K562 (cell line): Measurements from ENCODE around the gene ABT1. TPM values are rescaled to one million over a fixed set of nuclear protein-coding genes. Genes with fewer than 3 reads are reported as not detected.

ENCODE experiments used
- ARID4B ChIP-seq: sonication (generic); formaldehyde crosslinking; IDR thresholded peaks from 2 replicates; pipeline ENCODE4 v1.8.0; 2022; ENCODE audit warnings: mild to moderate bottlenecking, missing genetic modification reagents
- BRD9 ChIP-seq: fragments of 450-650 bp; IDR thresholded peaks from 2 replicates; pipeline ENCODE4 v1.6.1; 2018; ENCODE audit warnings: low read depth; ENCODE audit not compliant: partially characterized antibody
- CBFA2T3 ChIP-seq: fragments of 450-650 bp; IDR thresholded peaks from 2 replicates; pipeline ENCODE4 v1.6.1; 2017
- ELK3 ChIP-seq: fragments of 450-650 bp; formaldehyde crosslinking; IDR thresholded peaks from 2 replicates; pipeline ENCODE4 v1.4.0; 2020; ENCODE audit warnings: mild to moderate bottlenecking
- ETV6 ChIP-seq, 3 experiments: fragments of 150-350 bp in 1 of 3; sonication (generic) in 1 of 3; formaldehyde crosslinking in 1 of 3; IDR thresholded peaks; 2 replicates each; pipeline versions ENCODE4 v1.6.1 to v1.8.0; 2014 to 2022; ENCODE audit warnings: borderline replicate concordance in 2 of 3, low read depth in 2 of 3, antibody characterized with exemption in 1 of 3, low read length in 1 of 3, mild to moderate bottlenecking in 1 of 3, missing genetic modification reagents in 1 of 3
- JUN ChIP-seq, 2 experiments: sonication (generic) in 1 of 2; formaldehyde crosslinking in 1 of 2; IDR thresholded peaks; 2 replicates each; pipeline versions ENCODE4 v1.6.1 to v1.8.0; 2012 to 2022; ENCODE audit warnings: borderline replicate concordance in 2 of 2, mild to moderate bottlenecking in 2 of 2, improper control_type of control experiment in 1 of 2, low read depth in 1 of 2, low read length in 1 of 2, missing genetic modification reagents in 1 of 2
- MYNN ChIP-seq, 2 experiments: sonication (generic); formaldehyde crosslinking in 1 of 2; IDR thresholded peaks; 2 replicates each; pipeline versions ENCODE4 v1.5.0 to v1.6.1; 2016 to 2020; ENCODE audit warnings: antibody characterized with exemption in 1 of 2, missing genetic modification reagents in 1 of 2
- NFYB ChIP-seq: IDR thresholded peaks from 2 replicates; pipeline ENCODE4 v1.6.1; 2011; ENCODE audit warnings: mild to moderate bottlenecking, moderate library complexity; ENCODE audit not compliant: insufficient read length; ENCODE audit errors: extremely low read depth
- RHOXF2B ChIP-seq: fragments of 250-450 bp; sonication (Bioruptor Pico); conservative IDR thresholded peaks from 2 replicates; pipeline ENCODE4 v1.5.1; 2021
- SFPQ ChIP-seq: fragments of 200-400 bp; formaldehyde crosslinking; IDR thresholded peaks from 2 replicates; pipeline ENCODE4 v1.6.1; 2017; ENCODE audit warnings: mild to moderate bottlenecking, low read depth, low read length, moderate library complexity
- TEAD2 ChIP-seq: fragments of 450-650 bp; IDR thresholded peaks from 2 replicates; pipeline ENCODE4 v1.6.1; 2016; ENCODE audit warnings: missing genetic modification characterization, control low read depth, missing compliant biosample characterization
- ZNF592 ChIP-seq: fragments of 450-650 bp; IDR thresholded peaks from 2 replicates; pipeline ENCODE4 v1.6.1; 2017; ENCODE audit warnings: antibody characterized with exemption, mild to moderate bottlenecking
- ZNF79 ChIP-seq: fragments of 250-450 bp; sonication (Bioruptor Pico); IDR thresholded peaks from 2 replicates; pipeline ENCODE4 v1.4.0; 2020; ENCODE audit warnings: low read depth, mild to moderate bottlenecking, moderate library complexity
- polyA plus RNA-seq, 8 experiments: library from polyadenylated mRNA; depleted of rRNA in 4 of 8; stranded (reverse) in 5 of 8; unstranded in 3 of 8; fragments of >200 nt; fragmentation: Nextera tagmentation in 2 of 8; fragmentation: Illumina TruSeq in 1 of 8; extraction: Ambion mirVana in 2 of 8; extraction: Trizol in 1 of 8; gene quantifications; 2 replicates each; pipeline versions ENCODE4 v1.2.1 to v1.2.3, GENCODE V29; 2011 to 2014; ENCODE audit warnings: inconsistent platforms in 1 of 8, missing spikeins in 1 of 8
- total RNA-seq, 7 experiments: library from RNA; depleted of rRNA in 6 of 7; stranded (reverse); fragments of >200 nt in 6 of 7; fragmentation: Illumina TruSeq in 2 of 7; extraction: Trizol in 2 of 7; gene quantifications; 2 replicates each; pipeline versions ENCODE4 v1.2.1 to v1.2.3, GENCODE V29; 2011 to 2021; ENCODE audit warnings: low replicate concordance in 1 of 7

Gene ABT1
- total and polyA plus RNA-seq, 9 of the 15 experiments (the other 6 are each of a cell fraction or from before 2014, with no cell fraction given), result 8.8 to 52.7 (median 40.7) TPM

- TF ChIP-seq JUN (IDR thresholded peaks at IDR 0.05; ENCODE audit: borderline replicate concordance, low read depth, low read length) (peak; percentile 33; the same call in 1 of the 2 replicates), JUN (CRISPR knock-in tag; IDR thresholded peaks at IDR 0.05; ENCODE audit: borderline replicate concordance) (no peak; the same call in 1 of the 2 replicates), NFYB (no peak), SFPQ (no peak), ARID4B (CRISPR knock-in tag) (peak; percentile 69), ZNF79 (CRISPR knock-in tag) (no peak), ETV6 (IDR thresholded peaks at IDR 0.05; ENCODE audit: borderline replicate concordance in 1 of 2, low read depth in 2 of 2, low read length in 1 of 2) (peak; percentile 84 to 95; a peak in 3 of 4 replicates), ETV6 (CRISPR knock-in tag; IDR thresholded peaks at IDR 0.05; ENCODE audit: borderline replicate concordance) (no peak), CBFA2T3 (no peak), MYNN (IDR thresholded peaks at IDR 0.05) (peak; percentile 81), MYNN (CRISPR knock-in tag; IDR thresholded peaks at IDR 0.05) (no peak), RHOXF2B (CRISPR knock-in tag) (no peak), ZNF592 (0 out of 2 replicates have a peak, but pooled peaks have one; percentile 13), ELK3 (CRISPR knock-in tag) (no peak), TEAD2 (tag) (no peak), BRD9 (peak; percentile 82)
Observed at GRCh38 chr6:26595669-26596269, 984 bp upstream of the ABT1 start (continued).
